ENCODE data around the gene EEFSEC.

EEFSEC gene

DNA sequence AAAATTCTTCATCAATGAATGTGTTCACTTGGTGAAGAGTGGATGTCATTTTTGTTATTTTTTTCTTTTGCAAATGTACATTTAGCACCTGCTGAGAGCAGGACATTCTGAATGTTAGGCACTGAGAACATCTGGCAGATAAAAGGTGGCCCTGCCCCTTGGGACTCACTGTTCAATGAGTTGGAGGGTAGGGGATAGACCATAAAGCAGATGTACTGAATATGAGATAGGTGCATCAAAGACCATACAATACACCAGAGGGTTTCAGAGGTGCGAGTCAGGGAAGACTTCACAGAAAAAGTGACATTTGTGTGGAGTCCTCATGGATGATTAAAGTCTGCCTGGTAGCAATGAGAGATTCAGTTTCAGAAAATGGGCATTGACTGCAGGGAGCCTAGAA lies 34.2 kb downstream of the EEFSEC start:
- no peak for DNase-seq

DNA sequence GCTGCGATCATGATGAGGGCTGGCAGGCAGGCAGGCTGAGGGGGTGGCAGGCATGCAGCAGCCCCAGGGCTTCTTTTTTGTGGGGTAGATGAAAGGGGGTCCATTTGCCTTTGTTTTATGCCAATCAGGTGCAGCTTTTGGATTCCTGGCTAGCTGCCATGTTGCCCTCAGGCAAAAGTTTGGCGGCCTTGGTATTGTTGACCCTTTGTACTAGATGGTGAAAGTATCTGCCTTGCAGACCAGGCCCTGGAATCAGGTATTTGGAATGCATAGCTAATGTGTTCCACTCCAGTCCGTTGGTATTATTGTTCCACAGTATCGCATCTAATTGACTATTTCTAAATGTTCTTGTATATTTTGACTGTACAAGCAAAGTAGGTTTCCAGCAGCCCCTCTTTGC lies 35.0 kb downstream of the EEFSEC start:
- no peak for DNase-seq

DNA sequence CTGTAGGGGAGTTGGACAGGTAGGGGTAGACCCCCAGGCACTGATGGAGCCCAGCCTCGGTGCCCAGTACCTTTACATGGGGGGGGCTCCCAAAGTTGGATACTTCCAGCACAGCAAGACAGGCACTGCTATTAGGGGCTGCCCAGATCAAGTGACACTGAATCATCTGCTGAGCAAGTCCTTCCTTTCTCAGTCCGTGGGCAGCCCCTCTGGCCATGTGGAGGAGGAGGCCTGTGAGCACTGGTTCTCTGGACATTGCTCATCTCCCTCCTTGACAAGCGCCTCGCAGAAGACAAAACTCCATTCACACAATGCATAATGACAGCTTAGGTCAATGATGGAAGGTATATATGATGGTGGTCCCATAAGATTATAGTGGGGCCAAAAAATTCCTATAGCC lies 35.7 kb downstream of the EEFSEC start:
- no peak for DNase-seq

DNA sequence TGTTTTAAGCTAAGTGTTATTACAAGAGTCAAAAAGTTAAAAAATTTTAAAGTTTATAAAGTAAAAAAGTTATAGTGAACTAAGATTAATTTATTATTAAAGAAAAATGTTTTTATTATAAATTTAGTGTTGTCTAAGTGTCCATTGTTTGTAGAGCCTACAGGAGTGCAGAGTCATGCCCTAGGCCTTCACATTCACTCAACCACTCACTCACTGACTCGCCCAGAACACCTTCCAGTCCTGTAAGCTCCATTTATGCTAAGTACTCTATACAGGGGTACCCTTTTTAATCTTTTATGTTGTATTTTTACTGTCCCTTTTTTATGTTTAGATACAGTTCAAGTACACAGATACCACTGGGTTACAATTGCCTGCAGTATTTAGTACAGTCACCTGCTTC lies 37.2 kb downstream of the EEFSEC start:
- DNase-seq, result no peak

DNA sequence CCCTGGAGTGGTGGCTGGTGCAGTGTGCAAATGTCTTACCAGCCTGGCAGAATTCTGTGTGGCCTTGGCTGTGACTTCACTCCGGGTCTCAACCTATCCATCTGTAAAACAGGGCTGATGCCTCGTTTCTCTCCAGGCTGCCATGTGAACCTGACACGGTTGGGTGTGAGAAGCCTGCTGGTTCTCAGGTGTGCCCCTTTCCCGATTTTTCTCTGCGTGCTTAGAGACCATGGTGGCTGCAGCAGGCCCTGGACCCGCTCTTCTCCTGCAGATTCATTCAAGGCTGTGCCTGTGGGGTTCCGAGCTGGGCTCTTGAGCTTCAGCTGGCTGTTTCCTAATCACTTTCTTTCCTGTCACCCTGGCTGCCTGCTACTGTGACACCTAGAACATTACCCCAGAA lies 38.9 kb downstream of the EEFSEC start:
- DNase-seq, result no peak

DNA sequence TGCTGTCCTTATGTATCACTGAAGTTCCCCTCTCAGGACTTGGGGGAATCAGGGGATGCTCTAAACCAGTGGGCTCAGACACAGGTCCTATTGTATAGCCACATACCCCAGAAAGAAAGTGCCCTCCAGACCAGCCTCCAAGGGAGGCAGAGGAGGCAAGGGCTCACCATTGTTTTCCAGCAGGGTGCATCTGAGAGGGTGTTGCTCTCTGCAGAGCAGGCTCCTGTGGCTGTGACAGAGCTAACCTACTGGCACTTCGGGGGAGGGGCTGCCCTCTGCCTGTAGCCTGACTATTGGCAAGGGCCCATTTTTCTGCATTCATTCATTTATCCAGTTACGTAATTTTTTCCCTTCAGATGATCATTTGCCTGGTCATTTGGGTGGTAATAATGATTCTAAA lies 39.9 kb downstream of the EEFSEC start:
- no peak for DNase-seq

DNA sequence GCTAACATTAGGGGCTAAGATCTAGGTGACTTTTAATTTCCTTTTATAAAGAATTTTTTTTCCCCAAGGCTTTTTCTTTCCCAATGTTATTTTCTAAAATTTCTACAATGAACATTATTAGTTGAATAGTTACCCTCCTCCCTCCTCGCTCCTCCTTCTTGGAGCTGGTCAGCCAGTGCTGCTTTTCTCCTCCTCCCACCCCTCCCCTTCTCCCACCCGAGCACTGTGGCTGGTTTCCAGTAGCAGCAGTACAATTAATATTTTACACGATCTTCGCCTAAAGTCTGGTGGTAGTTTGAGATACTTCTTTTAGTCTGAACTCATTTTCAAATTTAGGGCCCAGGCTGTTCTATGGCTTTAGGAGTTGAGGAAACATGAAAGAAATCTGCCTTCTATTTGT lies 41.6 kb downstream of the EEFSEC start:
- DNase-seq, result no peak

DNA sequence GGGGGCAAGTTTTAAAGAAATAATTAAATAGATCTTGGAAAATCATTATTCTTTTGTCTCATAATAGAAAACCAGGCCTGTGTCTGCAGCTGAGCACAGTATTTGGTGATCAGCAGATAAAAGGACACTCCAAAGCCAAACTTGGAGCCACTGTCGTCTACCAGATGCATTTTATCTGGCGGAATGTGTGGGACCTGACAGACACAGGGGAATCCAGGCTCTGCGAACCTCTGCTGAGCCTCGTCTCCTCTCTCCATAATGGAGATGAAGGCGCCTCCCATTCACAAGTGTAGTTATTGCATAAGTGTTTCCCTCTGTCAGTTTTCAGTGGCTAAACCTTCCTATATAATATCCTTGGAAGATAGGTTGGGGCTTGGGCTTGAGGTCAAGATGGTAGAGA lies 42.1 kb downstream of the EEFSEC start:
- DNase-seq, result no peak

DNA sequence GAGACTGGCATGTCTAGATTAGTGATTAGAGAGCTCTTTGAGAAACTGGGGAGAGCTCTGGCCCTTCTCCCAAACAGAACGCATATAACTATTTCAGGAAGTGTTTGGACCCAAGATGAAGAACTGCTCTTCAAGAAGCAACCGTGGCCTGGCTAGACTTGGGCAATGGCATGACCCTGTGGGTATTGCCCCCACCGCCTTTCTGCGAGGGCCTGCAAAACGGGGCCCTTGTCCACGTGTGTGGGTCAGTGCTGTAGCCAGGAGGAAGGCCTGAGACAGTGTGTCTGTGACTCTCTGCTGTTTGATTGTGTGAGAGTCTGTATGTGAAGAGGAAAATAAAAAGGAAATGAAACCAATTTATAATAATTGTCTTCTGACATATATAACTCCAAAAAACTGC lies 42.5 kb downstream of the EEFSEC start:
- no peak for DNase-seq

DNA sequence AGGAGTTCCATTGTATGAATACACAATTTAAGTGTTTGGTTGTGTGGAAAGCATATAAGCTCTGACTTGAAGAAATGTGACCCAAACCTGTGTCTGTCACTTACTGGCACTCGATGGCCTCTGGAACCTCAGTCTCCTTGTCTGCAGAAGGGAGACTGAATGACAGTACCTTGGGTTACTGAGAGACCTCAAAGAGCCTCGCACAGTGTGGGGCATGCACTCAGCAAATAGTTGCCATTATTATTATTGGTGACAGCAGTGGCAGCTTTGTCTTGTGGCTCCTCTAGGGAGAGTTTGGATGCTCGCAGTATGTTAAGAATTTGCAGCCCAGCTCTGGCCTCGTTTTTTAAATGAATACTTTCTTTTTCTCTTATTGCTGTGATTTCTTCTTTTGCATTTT lies 43.4 kb downstream of the EEFSEC start:
- DNase-seq, result no peak

DNA sequence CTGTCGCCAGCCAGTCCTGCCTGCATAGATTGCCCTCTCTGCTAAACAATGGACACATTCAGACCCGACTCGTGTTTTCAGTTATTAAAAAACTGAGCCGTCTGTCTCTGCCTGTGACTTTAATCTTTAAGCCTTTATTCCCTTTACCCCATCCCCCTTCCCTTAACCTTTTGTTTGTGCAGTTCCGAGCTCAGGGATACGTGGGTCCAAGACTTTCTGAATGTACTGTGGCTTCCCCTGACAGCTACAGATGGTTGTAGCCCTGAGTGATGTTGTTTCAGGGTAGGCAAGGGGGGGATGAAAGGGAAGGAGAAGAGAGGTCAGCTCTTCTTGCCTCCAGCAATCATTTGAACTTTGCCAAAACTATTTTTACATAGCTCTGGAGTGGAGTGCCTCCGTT lies 44.6 kb downstream of the EEFSEC start:
- DNase-seq, result no peak

DNA sequence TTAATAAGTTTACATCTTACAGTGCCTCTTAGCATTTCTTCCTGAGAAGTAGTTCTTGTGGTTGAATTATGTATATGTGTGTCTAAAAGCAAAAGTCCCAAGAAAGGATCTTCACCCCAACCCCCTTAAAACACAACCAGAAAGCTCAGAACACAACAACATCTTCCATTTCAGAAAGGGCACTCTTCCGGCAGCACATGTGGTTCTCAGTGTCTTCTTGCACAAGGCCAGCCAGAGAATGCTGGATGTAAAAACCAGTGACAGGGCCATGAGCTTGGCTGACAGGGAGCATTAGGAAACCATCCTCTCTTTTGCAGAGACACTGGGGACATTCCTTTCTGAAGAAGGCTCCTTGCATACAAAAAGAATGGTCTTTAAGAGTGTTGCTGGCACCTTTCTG lies 45.0 kb downstream of the EEFSEC start:
- DNase-seq, result no peak

DNA sequence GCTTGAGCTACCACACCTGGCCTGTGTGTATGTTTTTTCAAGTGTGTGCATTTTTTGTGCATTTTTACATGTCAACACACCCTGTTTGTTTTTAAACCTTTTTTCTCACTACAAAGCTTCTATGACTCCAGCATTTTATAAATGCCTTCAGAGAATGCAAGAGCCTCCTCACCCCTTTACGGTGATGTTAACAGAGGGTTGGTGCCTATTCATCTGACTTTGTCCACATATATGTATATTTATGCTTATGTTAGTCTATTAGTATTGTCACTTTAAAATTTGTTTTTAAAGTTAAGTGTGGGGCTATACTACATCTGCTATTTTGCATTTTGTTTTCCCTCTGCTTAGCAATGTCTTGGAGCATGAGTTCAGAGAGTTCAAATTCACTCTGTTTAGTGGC lies 45.8 kb downstream of the EEFSEC start:
- DNase-seq, result no peak

DNA sequence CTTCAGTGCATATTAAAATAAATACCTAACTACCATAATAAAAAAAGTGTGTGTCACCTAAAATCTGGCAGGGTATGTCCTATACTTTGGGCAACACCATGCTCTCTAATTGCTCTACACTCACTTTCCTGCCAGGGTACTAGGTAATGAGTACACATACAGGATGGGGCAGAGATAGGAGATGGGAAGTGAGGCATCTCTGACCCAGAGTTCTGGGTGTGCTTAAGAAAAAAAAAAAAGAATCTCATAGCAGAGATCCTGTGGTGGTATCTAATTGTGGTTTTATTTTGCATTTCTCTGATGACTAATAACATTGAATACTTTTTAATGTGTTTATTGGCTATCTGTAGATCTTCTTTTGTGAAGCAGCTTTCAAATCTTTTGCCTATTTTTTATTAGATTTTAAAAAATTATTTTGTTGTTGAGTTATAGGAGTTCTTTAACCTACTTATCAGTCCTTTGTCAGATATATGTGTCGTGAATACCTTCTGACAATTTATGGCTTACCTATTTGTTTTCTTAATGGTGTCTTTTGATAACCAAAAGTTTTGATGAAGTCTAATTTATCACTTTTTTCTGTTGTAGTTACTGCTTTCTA lies 48.0 kb downstream of the EEFSEC start:
- no peak for DNase-seq

DNA sequence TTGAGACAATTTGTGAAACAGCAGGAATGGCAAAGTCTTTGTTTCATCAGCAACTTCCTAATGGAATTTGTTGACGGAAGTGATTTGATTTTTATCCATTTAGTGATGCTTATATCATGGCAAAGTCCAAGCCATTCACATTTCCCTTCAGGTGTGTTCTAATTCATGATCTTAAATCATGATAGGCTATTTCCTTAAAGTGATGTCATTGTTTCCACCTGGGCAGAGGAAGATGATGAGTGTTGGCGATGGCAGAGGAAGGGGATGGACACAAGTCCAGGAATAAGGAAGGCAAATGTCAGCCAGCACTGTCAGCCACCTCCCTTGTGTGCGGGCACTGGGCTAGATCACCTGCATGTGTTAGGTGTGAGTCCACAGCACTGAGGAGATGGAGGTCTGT lies 49.9 kb downstream of the EEFSEC start:
- no peak for DNase-seq

DNA sequence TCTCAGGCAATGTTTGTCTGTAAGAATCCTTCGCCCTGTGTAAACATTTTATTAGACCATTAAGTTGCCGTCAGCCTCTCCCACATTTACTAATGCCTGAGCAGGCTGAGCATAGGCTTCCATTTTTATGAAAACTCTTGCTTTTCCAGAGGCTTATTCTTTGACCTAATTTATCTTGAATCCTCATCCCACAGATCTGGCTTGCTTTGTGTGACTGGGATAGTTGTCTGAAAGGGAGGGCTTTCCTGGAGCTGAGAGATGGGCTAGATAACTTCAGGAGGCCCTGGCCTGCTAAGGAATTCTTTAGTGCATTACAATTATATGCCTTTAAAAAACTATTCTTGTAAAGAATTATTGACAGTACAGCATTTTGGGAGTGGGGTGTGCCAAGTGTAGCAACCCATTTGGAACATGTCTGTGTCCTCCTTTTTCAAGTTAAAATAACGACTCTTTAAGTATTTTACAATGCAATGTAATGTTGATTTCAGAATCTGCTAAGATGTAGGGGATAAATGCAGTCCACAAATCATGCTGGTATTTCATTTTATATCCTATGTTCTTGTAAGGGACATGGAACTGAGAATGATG lies 52.4 kb downstream of the EEFSEC start:
- DNase-seq, result no peak

DNA sequence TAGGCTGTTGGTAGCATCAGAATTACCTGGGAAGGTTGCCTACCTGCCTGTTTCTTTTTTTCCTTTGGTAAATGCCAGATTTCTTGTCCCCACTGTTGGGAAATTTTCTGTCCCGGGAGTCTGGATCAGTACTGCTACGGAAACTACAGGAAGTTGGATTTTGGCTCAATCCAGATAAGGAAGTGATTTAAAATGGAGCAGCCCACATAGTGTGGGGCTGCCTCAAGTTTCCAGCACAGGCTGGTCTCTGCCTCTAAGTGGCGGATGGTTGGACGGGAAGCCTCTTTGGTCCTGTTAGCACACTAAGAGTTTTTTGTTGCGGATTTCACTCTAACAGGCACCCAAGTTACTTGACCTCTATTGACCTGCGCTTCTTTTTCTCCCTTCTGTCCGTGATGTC lies 54.7 kb downstream of the EEFSEC start:
- no peak for DNase-seq

DNA sequence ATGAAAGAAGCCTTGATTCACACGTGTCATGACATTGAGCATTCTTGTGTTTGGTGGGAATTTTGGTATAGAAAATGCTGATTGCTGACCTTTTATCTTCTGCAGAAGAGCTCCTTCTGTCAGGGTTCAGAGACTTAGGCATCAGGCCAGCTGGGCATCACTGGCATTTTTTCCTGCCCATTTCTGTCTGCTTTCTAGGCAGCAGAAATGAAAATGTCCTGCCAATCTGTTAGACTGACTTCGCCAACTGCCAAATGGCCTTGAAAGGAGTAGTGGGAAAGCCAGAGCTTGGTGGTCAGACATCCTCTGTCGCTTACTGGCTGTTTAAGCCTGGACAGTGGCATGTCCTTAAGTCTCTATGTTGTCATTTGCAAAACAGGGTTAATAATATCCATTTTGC lies 57.4 kb downstream of the EEFSEC start:
- no peak for DNase-seq

DNA sequence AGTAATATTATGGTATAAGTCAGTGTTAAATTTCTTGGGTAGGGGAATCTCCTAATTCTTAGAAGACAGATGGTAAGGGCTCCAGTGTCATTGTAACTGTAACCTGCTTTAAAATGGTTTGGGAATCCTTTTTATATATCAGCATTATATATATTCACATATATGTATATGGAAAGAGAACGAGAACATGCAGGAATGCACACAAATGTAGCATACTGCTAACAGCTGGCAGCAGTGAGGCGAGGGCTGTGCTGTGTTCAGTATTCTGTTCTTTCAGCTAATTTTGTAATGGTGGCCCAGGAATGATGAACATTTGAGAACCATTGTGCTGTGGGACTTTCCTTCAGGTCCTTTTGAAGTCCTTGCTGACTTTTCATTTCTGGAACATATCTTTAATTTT lies 60.8 kb downstream of the EEFSEC start:
- DNase-seq, result no peak

DNA sequence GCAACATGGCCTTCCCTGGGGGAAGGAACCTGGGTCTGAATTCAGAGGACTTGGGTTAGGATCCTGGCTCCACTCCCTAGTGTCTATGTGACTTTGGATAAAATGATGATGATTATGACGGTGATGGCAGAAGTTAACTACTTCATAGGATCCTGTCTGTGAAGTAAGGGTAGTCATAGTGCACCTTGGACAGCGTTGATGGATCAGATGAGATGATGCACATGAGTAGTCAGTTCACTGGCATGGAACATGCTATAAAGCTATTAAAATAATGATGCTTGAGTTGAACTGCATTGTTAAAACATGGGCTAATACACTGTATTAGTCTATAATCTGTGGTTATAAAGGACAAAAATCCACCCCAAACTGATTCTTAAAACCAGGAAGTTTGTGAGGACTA lies 62.0 kb downstream of the EEFSEC start:
- no peak for DNase-seq

DNA sequence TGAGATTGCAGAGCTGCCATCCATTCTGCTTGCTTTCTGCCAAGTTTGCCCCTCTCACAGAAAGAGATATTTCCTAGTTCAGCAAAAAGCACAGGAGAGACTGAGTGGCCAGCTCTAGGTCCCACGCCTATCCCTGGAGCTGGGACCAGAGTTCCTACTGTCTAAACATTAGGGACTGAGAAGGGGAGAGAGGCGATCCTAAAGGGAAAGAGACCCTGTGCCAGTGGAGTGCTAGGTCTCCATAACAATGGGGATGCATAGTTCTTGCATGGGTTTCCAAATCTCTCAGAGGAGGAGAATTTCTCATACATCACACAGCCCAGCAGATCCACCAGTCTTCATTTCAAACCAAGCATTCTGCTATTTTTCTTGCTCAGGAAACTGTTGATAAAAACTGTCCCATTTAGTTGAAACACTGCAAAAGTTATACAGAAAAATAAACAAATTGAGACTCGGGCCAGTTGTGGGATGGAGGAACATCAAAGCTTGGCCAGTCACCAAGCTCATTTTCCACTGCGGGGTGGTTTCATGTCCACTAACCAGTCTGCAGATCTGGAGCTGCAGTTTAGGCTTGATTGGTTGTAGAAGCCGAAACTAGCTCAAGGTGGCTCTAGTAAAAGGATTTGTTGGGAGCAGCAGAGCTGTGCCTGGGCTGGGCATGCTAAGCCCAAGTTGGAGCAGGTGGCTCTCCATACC lies 62.7 kb downstream of the EEFSEC start:
- DNase-seq, result no peak

DNA sequence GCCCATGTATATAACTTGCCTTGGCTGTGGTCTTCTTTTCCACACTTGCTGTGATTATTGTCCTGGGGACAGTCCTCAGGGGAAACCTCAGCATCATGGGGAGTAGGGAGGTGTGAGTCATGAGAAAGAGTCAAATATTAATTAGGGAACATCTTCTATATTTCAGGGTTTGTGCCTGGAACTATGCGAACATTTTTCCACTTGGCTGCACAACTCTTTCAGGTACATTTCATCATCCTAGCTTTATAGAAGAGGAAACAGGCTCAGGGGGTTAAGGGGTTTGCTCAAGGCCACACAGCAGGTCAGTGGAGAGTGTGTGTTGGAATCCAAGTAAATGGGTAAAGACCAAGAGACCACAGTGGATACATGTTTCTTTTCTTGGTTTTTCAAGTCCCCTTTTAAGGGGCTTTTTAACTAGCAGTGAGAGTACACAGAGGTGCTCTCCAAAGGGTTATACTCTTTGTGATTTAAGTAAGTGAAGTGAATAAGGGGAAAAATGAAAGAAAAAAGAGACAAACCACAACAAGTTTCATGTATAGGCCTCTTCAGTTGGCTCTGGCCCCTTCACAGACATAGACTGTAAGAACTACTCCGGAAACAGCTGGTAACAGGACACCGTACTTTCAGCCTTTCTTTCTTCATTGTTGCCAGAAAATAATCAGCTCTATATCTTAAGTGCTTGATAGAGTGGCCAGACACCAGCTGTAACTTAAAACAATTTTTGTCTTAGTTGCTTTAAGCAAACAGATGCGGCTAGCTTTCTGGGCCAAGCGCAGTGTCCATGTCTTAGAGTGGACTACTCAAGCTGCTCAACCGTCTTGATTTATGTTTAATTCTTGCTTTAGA lies 64.6 kb downstream of the EEFSEC start:
- DNase-seq, result no peak

DNA sequence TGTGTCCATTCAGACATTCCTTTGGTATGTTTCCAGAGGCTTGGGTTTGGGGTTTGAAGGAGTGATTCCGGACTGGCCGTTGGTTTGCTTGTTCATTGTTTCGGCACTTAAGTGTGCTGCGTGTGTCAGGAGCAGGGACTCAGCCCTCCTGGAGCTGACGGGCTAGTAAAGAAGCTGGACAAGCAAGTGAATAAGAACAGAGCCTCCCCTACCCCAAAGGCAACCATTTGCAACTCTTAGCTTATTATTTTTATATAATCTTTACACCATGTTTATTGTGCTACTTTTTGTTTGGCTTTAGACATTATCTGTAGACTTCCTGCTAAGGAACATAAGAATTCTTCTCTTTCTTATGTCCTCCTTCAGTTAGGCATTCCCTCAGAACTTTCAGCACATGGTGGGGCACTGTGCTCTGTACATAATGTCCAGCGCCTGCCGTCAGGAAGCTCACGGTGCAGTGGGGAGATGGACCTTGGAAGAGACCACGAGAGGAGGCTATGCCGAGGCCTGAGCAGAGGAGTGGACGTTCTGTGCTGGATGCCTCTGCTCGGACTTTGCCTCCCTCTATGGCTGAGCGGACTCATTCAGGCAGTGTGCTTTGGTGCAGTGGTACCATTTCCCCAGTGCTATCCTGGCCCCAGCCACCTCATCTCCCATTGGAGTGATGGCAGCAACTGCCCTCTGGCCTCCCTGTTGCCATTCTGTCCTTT lies 65.4 kb downstream of the EEFSEC start:
- DNase-seq, result no peak

All from stimulated activated CD4-positive, alpha-beta T cell treated with anti-CD3 and anti-CD28 coated beads, Interleukin-1b, Interleukin-23, amount 100 ng/mL, for 48 hours (primary cell).